HepG2 (cell line): ENCODE results near the gene BLOC1S1. TPM values are rescaled to one million over a fixed set of nuclear protein-coding genes. Genes with fewer than 3 reads are reported as not detected.

Source experiments
- ATAC-seq: fragments of 200-7000 bp; cut with Tn5 transposase; 3 replicates; pipeline ENCODE4 v1.9.1; 2020; ENCODE audit warnings: mild to moderate bottlenecking, moderate library complexity
- BruUV-seq: library from RNA; stranded (reverse); fragments of 400-500 nt; replicated peaks from 2 replicates; lab custom pipeline; 2021; lab: Mats Ljungman, UMichigan
- CTCF ChIA-PET: fragments of 300-600 bp; formaldehyde crosslinking; extraction: SDS; loops from one replicate; lab custom pipeline; 2021; ENCODE audit warnings: low total read pairs, inconsistent platforms, low intra/inter-chr PET ratio; lab: Yijun Ruan, JAX
- POLR2A ChIA-PET: fragments of 350-600 bp; sonication (Branson Sonifier 250); formaldehyde crosslinking; loops from one replicate; lab custom pipeline; 2020; ENCODE audit warnings: antibody characterized with exemption, inconsistent platforms; lab: Yijun Ruan, JAX
- DNase-seq: peaks from one replicate; pipeline ENCODE4 v3.0.0-alpha.2; 2015; ENCODE audit warnings: low spot score
- FAIRE-seq: peaks from 3 replicates; lab custom pipeline; 2011; peaks lifted over from hg19 to GRCh38; lab: Jason Lieb, UNC
- H2AFZ ChIP-seq: one replicate; pipeline ENCODE4 v1.6.1; 2011; ENCODE audit warnings: low read length, inconsistent platforms
- H3K27ac ChIP-seq: fragments of 300-600 bp; 3 replicates; pipeline ENCODE4 v1.8.0; 2011; ENCODE audit warnings: mixed run types, mild to moderate bottlenecking, mixed read lengths, low read length, inconsistent platforms; ENCODE audit not compliant: insufficient read depth; ENCODE audit errors: extremely low read length
- H3K27me3 ChIP-seq, 2 experiments: fragments of 200-600 bp in 1 of 2; 2 replicates in 1 of 2; 3 replicates in 1 of 2; pipeline versions ENCODE4 v1.6.0 to v1.8.0; 2011; ENCODE audit warnings: low read length in 2 of 2, mild to moderate bottlenecking in 2 of 2, moderate library complexity in 2 of 2, inconsistent platforms in 1 of 2; ENCODE audit not compliant: insufficient read depth in 2 of 2, control insufficient read depth in 1 of 2
- H3K36me3 ChIP-seq, 2 experiments: fragments of 200-600 bp in 1 of 2; replicated peaks in 1 of 2; 2 replicates in 1 of 2; 3 replicates in 1 of 2; pipeline versions ENCODE4 v1.5.1 to v1.8.0; 2011; ENCODE audit warnings: low read length in 2 of 2, inconsistent platforms in 1 of 2; ENCODE audit not compliant: insufficient read depth in 2 of 2, control insufficient read depth in 1 of 2
- H3K4me1 ChIP-seq: 2 replicates; pipeline ENCODE4 v1.5.1; 2012; ENCODE audit warnings: low read length, inconsistent platforms; ENCODE audit not compliant: insufficient read depth
- H3K4me2 ChIP-seq: 2 replicates; pipeline ENCODE4 v1.6.0; 2011; ENCODE audit warnings: low read depth, low read length, inconsistent platforms
- H3K4me3 ChIP-seq, 3 experiments: fragments of 200-600 bp in 1 of 3; sonication (generic), shearing (Covaris generic) in 1 of 3; replicated peaks in 1 of 3; 2 replicates each; pipeline ENCODE4 v1.5.1; 2011 to 2016; ENCODE audit warnings: low read length in 3 of 3, inconsistent platforms in 2 of 3, low read depth in 2 of 3, mild to moderate bottlenecking in 2 of 3, control low read depth in 1 of 3, mixed read lengths in 1 of 3; ENCODE audit not compliant: insufficient read depth in 1 of 3
- H3K79me2 ChIP-seq: one replicate; pipeline ENCODE4 v1.6.1; 2011; ENCODE audit warnings: low read length, inconsistent platforms; ENCODE audit not compliant: insufficient read depth
- H3K9ac ChIP-seq: 2 replicates; pipeline ENCODE4 v1.6.0; 2011; ENCODE audit warnings: mild to moderate bottlenecking, low read depth, low read length, inconsistent platforms; ENCODE audit not compliant: insufficient read depth
- H3K9me3 ChIP-seq: 2 replicates; pipeline ENCODE4 v1.5.1; 2012; ENCODE audit warnings: mild to moderate bottlenecking, low read length
- H4K20me1 ChIP-seq: 2 replicates; pipeline ENCODE4 v1.6.0; 2011; ENCODE audit warnings: inconsistent platforms, mild to moderate bottlenecking, low read length, moderate library complexity; ENCODE audit not compliant: insufficient read depth
- MNT ChIP-seq: fragments of 450-650 bp; IDR thresholded peaks from 2 replicates; pipeline ENCODE4 v1.6.1; 2016
- NONO ChIP-seq, 2 experiments: fragments of 450-650 bp in 1 of 2; sonication (generic) in 1 of 2; formaldehyde crosslinking in 1 of 2; IDR thresholded peaks in 1 of 2; conservative IDR thresholded peaks in 1 of 2; 2 replicates each; pipeline versions ENCODE4 v1.6.1 to v1.8.0; 2017 to 2022; ENCODE audit warnings: mild to moderate bottlenecking in 1 of 2, missing genetic modification reagents in 1 of 2, moderate library complexity in 1 of 2
- SMC3 ChIP-seq: IDR thresholded peaks from 2 replicates; pipeline ENCODE4 v1.6.1; 2011; ENCODE audit warnings: low read length, improper control_type of control experiment
- UBTF ChIP-seq: sonication (generic); formaldehyde crosslinking; IDR thresholded peaks from 2 replicates; pipeline ENCODE4 v1.4.0; 2020; ENCODE audit warnings: mild to moderate bottlenecking, missing genetic modification reagents
- ZNF205 ChIP-seq: IDR thresholded peaks from 2 replicates; pipeline ENCODE4 v1.6.1; 2018; ENCODE audit warnings: missing biosample characterization, missing genetic modification reagents
- ZNF263 ChIP-seq: sonication (generic); formaldehyde crosslinking; IDR thresholded peaks from 2 replicates; pipeline ENCODE4 v1.4.0; 2020; ENCODE audit warnings: missing genetic modification reagents
- ZNF556 ChIP-seq: sonication (generic); formaldehyde crosslinking; IDR thresholded peaks from 2 replicates; pipeline ENCODE4 v1.4.0; 2020; ENCODE audit warnings: mild to moderate bottlenecking, missing genetic modification reagents, borderline replicate concordance
- ZSCAN25 ChIP-seq: sonication (generic); formaldehyde crosslinking; IDR thresholded peaks from 2 replicates; pipeline ENCODE4 v1.8.0; 2022; ENCODE audit warnings: mild to moderate bottlenecking, missing genetic modification reagents
- whole genome bisulfite sequencing: methylation state at CpG from one replicate; pipeline ENCODE4 v1.1.6; 2017; ENCODE audit warnings: low lambda C conversion rate; 5-methylcytosine and 5-hydroxymethylcytosine counted together
- in situ Hi-C: cut with HindIII; loops from 2 replicates; pipeline ENCODE4 v1.10.0; 2017; ENCODE audit warnings: low pct_unique_long_range_greater_than_20kb; ENCODE audit not compliant: extremely low pct_ligation_motif_present
- intact Hi-C: fragments of 100-400 bp; cut with micrococcal nuclease; formaldehyde crosslinking; loops from one replicate; pipeline ENCODE4 v1.10.0; 2022; ENCODE audit not compliant: unreplicated experiment
- polyA plus RNA-seq, 8 experiments: library from polyadenylated mRNA; depleted of rRNA in 3 of 8; stranded (reverse) in 7 of 8; unstranded in 1 of 8; fragments of >200 nt; fragmentation: Illumina TruSeq in 4 of 8; extraction: Trizol in 4 of 8; gene quantifications; 2 replicates each; pipeline versions ENCODE4 v1.2.1 to v1.2.3, GENCODE V29; 2011 to 2016; ENCODE audit warnings: low read depth in 4 of 8, missing spikeins in 1 of 8, mixed read lengths in 1 of 8; ENCODE audit not compliant: insufficient read depth in 1 of 8
- total RNA-seq, 5 experiments: library from RNA; depleted of rRNA; stranded (reverse); fragments of >200 nt; fragmentation: Illumina TruSeq; extraction: Trizol; gene quantifications; 2 replicates each; pipeline ENCODE4 v1.2.3, GENCODE V29; 2016; ENCODE audit warnings: low read depth in 1 of 5

The BLOC1S1 gene
- total and polyA plus RNA-seq, 2 of the 13 experiments (the other 11 are each of a cell fraction or from before 2014, with no cell fraction given) = 55.1 to 95.3 TPM

- no TSS peak for BruUV-seq
- 68% methylated on average over 11 of the region's 21 CpGs for WGBS
- Histone ChIP-seq H3K4me2 (no peak overlapping the region), H3K27ac (no peak overlapping the region), H3K4me3 (peak overlapping the region in 1 of 3 experiments; percentile 5; a peak in 1 of 6 replicates), H2AFZ (no peak overlapping the region), H3K9me3 (no peaks in the 10 kb centered on the region), H3K27me3 (peaks cover 6 to 17% of the 10 kb centered on the region in 2 experiments; a peak in 3 of 5 replicates), H3K36me3 (no peaks in the 10 kb centered on the region), H4K20me1 (no peaks in the 10 kb centered on the region), H3K9ac (no peak overlapping the region), H3K4me1 (peaks cover 88% of the 10 kb centered on the region), H3K79me2 (no peaks in the 10 kb centered on the region)
- intact Hi-C loops (loop anchor here (1.0 kb wide), 1 partner anchor 19 kb away; a partner anchor contains a TSS), in situ Hi-C loops (no loop called here)
- ChIA-PET POLR2A (interaction anchor here (2.1 kb wide), 1 partner anchor 18 kb away, joined by 5 read pairs; a partner anchor contains a TSS), CTCF (no interaction called here)
- FAIRE-seq (no peak), ATAC-seq (no peak), DNase-seq (no peak)
- no peak for TF ChIP-seq ZNF556 (CRISPR knock-in tag)
- TF ChIP-seq ZSCAN25 = no peak
- peak; percentile 34; the same call in 1 of the 2 replicates for TF ChIP-seq MNT
These were observed 15.4 kb upstream of the BLOC1S1 start for GRCh38 chr12:55700255-55701018.

- H3K36me3 ChIP-seq = no peaks in the 10 kb centered on the region
- H3K4me1 ChIP-seq = peaks cover 85% of the 10 kb centered on the region
- H3K4me2 ChIP-seq = peak overlapping the region; percentile 48
- peaks cover 8 to 35% of the 10 kb centered on the region in 2 experiments; a peak in 4 of 5 replicates for H3K27me3 ChIP-seq
- peak overlapping the region in 1 of 3 experiments; percentile 17; a peak in 1 of 6 replicates for H3K4me3 ChIP-seq
- H2AFZ ChIP-seq = no peak overlapping the region
- ChIA-PET CTCF (no interaction called here), POLR2A (interaction anchor here (1.2 kb wide), 1 partner anchor 21 kb away, joined by 3 read pairs; a partner anchor contains a TSS)
- DNase-seq (no peak), ATAC-seq (peak; percentile 64), FAIRE-seq (no peak)
- H3K27ac ChIP-seq = no peak overlapping the region
- no peaks in the 10 kb centered on the region for H3K79me2 ChIP-seq
- 3% methylated on average over 7 of the region's 8 CpGs for WGBS
- no TSS peak for BruUV-seq
- H3K9ac ChIP-seq = no peak overlapping the region
- H3K9me3 ChIP-seq = no peaks in the 10 kb centered on the region
- H4K20me1 ChIP-seq = no peaks in the 10 kb centered on the region
- intact Hi-C loops (no loop called here), in situ Hi-C loops (no loop called here)
- no peak for TF ChIP-seq SMC3
- TF ChIP-seq UBTF (CRISPR knock-in tag) = 0 out of 2 replicates have a peak, but pooled peaks have one; percentile 22
- TF ChIP-seq NONO (IDR thresholded peaks at IDR 0.05) = no peak
- 0 out of 2 replicates have a peak, but pooled peaks have one; percentile 35 for TF ChIP-seq NONO (CRISPR knock-in tag; conservative IDR thresholded peaks at IDR 0.05)
- no peak for TF ChIP-seq ZNF205 (CRISPR knock-in tag)
- TF ChIP-seq ZNF263 (CRISPR knock-in tag) = peak; percentile 81
These were observed 13.0 kb upstream of the BLOC1S1 start for GRCh38 chr12:55702861-55703260.
